Daoy (cell line): ENCODE results near the gene KRTAP10-5. TPM values are rescaled to one million over a fixed set of nuclear protein-coding genes. Genes with fewer than 3 reads are reported as not detected.

Experiments
- DNase-seq: peaks from one replicate; pipeline ENCODE4 v3.0.0-alpha.2; 2015; ENCODE audit warnings: low read depth
- total RNA-seq: library from RNA; depleted of rRNA; stranded (reverse); fragments of >200 nt; shearing (Covaris generic); gene quantifications from 2 replicates; pipeline ENCODE4 v1.2.3, GENCODE V29; 2014

KRTAP10-5 gene
- total RNA-seq, 1 experiment from 2014 or later, result not detected

DNA sequence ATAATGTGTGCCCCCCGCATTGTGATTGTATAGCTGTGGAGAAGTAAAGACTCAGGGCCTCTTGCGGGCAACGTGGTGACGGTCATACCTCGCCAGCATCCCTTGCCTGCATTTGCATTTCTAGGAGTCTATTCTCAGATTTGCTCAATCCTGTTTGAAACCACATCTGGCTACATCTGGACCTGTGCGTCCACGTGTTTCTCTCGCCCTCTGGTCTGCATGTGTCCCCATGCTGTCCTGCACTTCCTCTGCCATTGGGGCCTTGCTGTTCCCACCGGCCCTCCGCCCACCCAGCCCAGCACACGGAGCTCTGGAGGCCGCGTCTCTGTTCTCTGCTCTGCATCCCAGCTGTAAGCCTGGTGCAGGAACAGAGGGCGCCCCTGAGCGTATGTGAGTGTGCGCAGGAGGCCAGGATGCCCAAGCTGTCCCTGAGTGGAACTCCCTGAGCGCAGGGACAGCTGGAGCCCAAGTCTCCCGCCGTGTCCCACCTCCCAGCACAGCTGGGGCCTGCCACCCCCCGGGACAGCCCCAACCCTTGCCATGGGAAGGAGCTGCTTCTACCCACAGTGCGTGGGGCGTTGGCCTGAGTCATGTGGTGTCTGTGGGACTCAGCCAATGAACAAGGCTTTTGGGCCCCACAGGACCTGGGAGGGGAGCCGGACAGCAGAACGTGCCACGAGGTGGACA, 30.7 kb downstream of the KRTAP10-5 start:
- no peak for DNase-seq

DNA sequence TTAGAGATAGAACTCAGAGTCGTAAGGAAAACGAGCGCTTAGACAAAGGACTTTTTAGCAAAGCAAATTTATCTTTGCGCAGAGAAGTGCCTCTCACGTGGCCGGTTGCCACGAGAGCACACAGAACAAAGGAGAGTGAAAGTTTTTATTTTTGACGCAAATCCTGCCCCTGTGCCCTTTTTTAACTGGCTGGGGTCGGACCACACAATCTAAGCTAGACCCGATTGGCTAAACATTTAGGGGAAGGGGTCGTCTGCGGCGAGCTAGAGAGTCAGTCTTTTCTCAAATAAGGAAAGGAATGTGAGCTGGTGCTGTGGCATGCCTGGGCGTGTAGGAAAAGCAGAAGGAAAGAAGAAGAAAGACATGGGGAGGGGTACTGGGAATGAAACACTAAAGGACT, 31.5 kb downstream of the KRTAP10-5 start:
- no peak for DNase-seq

DNA sequence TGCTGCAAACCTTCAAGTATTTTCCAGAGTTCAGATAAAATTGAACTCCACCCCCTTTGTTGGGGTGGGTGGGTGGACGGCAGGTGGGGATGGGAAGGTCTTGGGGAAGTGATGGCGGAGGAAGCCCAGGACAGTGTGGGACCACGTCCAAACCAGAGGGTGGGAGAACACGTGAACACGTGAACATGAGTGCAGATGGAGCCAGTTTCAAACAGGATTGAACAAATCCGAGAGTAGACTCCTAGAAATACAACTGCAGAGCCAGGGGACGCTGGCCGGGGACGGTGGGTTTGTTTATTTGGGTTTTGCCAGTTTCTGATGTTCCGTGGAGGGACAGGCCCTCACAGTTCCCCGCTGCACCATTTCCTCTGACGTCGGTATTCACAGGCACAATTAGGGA, 32.0 kb downstream of the KRTAP10-5 start:
- DNase-seq, result no peak

DNA sequence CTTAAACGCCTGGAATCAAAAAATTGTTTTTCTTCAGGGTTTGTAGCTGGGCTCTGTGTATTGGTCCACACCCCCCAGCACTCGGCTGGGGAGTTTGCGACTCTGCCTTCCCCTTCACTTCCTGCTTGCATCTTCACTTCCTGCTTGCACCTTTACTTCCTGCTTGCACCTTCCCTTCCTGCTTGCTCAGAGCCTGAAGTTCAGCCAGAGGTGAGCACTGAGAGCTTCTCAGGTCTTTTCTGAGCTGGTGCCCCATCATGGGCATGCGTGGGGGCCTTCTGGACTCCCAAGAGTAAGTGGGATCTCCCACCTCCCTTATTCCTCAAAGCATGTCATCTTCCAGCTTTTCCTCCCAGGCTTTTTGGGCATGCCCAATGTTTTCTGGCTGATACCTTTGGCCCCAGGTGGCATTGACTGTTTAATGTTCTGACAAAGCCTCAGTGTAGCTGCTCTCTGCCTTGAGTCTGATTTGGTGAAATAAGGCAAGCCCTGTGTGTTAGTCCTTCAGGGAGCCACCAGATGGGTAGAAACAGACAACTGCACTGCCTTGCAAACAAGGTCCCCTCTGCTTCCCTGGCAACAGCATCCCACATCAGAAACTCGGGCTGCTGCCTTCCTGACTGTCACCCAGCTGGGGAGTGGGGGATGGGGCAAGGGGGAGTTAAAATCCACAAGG, 32.6 kb downstream of the KRTAP10-5 start:
- DNase-seq, result no peak

DNA sequence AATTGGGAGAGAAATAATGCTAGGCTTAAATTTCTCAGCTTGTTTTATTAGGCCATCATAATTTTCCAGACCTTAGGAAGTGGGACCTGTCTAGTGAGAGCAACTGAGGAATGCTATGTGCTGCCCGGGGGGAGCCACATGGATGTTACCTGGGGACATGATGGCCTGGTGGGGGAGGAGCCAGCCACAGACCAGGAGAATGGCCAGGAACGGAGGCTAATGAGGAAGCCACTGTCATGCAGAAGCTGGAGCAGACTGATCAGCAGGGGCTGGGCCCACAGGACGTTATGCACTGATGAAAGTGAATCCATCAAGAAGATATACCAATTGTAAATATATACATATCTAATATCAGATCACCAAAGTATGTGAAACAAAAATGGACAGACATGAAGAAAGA, 35.8 kb downstream of the KRTAP10-5 start:
- no peak for DNase-seq

DNA sequence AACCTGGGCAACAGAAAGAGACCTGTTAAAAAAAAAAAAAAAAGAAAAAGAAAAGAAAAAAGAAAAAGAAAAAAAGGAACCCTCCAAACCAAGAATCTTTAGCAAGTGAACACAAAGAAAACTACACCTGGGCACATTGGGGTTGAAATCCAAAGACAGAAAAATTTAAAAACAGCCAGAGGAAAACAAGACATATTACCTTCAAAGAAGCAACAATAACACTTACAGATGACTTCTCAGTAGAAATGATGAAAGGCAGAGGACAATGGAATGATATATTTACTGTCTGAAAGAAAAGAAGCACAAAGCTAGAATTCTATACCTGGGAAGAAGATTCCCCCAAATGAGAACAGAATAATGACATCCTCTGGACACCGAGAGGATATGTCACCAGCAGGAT, 37.7 kb downstream of the KRTAP10-5 start:
- no peak for DNase-seq

DNA sequence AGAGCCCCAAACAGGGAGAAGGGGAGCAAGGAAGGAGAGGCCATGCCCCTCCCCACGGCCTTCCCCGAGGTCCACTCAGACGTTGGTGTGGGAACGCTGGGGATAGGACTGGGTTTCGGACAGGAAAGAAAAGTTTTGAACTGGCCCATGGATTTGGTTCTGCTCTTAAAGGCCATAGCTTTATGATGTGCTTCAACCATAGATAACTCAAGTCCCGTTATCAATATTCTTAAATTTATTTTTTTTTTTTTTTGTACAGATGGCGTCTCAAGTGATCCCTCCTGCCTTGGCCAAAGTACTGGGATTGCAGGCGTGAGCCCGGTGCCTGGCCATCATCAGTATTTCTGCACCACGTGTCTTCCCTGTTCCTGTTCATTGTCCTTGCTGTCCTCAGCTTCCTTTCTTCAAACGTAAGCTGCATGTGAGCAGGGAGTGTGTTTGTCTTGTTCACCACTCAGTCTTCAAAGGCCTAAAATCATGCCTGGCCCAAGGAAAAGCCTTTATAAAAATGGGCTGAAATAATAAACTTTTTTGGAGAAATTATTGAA, 39.6 kb downstream of the KRTAP10-5 start:
- DNase-seq, result no peak

DNA sequence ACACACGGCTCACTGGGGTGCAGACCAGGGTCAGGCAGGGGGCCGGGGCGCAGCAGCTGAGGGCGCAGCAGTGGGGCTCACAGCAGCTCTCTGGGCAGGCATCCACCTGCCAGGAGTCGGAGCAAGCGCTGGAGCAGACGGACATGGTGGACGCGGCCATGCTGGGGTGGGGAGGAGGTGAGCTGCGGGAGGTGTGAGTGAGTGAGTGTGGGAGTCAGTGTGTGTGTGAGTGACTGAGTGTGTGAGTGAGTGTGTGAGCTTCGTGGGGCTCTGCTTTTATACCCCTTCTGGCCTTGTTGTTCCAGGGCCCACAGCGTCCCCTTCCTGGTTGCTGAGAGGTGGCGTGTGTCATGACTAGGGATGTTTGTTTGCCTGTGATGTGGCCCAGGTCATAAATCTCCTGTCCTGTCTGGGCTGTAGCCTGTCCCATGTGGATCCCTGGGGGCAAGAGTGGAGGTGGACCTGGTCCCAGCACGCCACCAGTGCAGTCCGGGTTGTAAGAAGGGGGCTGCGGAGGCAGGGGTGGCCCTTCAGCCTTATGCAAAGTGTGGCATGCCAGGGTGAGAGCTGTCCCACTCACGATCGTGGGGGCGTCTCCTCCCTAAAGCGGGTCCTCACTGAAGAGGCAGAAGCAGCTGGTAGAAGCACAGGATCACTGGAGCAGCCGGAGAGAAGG, 40.3 kb downstream of the KRTAP10-5 start, which contains the start of gene KRTAP10-1:
KRTAP10-1 (minus strand) TSS at position 205 of the 676 bp plus-strand sequence; CDS start at position 160, 45 bp downstream.
- DNase-seq, result peak; percentile 3

DNA sequence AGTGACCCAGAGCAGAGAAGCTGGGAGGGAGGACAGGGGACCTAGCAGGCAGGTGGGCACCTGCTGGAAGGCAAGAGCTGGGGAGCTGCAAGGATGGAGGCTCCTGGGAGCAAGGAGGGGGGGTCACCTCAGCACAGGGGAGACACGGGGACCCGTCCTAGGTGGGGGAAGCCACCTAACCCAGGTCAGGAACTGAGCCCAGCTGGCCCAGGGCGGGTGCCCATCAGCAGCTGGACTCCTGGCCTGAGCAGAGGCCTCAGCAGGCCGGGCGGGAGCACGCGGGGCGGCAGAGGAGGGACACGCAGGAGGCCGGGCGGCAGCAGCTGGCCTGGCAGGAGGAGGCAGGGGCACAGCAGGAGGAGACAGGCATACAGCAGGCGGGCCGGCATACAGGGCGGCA, 41.4 kb downstream of the KRTAP10-5 start:
- peak; percentile 2 for DNase-seq

DNA sequence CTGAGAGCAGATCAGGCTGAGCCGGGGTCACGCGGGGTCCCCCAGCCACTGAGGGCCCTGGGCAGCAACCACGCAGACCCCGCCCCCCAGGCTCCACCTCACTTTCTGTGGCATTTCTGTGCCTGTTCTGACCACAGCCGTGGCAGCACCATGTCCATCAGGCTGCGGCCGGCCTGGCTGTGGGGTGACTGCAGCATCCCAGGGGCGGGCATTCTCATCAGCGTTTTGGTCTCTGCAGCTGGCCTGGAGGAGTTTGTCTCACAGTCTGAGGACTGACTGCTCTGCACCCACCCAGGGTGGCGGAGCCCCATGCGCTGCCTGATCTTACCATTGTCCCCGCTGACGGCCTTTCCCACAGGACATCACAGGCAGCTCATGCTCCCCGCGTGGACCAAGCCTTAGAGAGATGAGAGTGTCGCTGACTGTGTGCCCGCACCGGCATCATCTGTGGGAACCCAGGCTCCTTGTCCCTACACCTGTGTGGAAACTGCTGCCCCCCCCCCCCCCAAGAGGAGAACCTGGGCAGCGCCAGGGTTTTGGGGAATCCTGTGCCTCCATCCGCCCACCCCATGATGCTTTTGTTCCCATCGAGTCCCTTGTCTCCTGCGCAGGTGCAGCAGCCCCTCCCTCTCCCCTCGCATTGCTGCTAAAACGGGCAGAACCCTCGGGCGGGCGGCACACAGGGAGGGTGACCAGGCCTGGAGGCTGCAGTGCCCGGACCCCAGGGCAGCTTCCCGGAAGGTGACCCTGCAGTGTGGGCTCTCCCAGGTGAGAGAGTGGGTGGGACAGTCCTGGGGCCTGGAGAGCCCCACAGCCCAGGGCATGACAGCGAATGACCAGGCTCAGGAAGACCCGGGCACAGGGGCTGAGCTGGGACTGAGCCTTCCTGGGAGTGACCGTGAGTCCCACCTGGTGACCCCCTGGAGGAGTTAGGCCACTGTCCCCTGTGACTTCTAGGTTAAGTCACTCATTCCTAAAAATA, 42.2 kb downstream of the KRTAP10-5 start:
- DNase-seq, result peak; percentile 1

DNA sequence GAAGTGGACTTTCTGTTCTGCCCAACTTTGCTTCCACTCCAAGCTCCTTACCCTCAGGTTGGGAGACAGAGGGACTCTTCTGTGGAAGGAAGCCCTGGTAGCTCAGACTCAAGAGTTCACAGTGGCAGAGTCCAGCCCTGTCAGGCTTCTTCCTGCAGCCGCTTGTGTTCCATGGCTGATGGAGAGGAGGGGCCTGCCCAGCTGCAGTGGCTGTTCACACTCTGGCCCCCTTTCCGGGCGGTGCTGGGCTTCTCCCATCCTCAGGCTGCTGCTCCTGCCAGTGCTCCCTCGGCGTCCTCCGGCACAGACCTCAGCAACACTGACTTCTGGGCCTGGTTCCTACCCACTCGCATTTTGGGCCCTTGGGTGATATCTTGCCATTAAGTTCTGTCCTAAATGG, 44.4 kb downstream of the KRTAP10-5 start:
- DNase-seq, result no peak

DNA sequence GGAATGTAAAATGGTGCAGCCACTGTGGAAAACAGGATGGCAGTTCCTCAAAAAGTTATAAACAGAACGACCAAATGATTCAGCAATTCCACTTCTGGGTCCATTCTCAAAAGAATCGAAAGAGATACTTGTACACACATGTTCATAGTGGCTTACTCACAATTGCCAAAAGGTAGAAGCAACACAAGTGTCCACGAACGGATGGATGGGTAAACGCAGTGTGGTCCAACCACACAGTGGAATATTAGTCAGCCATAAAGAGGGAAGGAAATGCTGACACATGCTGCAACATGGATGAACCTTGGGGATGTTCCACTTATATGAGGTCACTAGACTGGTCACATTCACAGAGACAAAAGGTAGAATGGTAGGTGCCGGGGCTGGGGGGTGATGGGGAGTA, 45.7 kb downstream of the KRTAP10-5 start:
- DNase-seq, result no peak

DNA sequence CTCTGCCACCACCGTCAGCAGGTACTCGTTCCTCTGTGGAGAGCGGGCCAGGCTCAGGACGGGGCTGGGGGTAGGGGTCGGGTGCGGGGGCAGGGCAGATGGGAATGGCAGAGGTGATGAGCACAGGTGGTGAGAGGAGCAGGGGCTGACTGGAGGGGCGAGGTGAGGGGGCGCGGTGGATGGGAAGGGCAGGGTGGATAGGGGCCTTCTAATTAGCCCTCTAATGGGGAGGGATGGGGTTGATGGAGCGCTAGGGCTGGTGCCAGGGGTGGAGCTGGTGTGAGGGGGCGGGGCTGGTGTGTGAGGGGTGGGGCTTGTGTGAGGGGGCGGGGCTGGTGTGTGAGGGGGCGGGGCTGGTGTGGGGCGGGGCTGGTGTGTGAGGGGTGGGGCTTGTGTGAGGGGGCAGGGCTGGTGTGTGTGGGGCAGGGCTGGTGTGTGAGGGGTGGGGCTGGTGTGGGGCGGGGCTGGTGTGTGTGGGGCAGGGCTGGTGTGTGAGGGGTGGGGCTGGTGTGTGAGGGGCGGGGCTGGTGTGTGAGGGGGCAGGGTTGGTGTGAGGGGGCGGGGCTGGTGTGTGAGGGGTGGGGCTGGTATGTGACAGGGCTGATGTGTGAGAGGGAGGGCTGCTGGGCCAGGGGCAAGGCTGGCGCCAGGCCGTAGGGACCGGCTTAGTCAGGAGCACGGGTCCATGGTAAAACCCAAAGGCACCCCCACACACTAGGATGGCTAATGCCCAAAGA, 46.3 kb downstream of the KRTAP10-5 start:
- no peak for DNase-seq

DNA sequence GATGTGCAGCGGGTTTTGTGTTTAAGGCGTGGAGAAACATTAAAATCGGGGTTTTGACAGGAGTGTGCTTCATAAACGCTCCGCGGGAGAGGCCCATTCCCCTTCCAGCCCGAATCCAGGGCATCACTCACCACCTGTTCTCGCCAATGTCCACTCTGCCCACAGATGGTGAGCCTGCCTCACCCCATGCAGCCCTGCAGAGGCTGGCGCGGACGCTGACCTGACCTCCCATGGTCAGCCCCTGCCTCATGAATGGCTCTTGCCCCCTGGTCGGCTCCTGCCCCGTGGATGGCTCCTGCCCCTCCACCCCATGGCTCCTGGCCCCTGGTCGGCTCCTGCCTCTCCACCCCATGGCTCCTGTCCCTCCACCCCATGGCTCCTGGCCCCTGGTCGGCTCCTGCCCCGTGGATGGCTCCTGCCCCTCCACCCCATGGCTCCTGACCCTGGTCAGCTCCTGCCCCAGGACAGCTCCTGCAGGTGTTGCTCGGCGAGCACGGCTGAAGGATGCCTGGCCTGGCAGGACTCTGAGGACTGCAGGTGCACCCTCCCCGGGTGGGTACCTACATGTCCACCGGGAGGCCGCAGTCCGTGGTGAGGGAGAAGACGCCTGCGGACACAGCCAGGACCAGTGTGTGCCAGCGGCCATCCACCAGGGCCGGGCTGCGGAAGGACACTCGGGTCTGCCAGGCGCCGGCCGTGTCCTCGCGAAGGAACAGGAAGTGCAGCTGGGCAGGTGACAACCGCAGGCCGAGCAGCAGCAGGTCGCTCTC, 47.1 kb downstream of the KRTAP10-5 start:
- DNase-seq, result no peak

DNA sequence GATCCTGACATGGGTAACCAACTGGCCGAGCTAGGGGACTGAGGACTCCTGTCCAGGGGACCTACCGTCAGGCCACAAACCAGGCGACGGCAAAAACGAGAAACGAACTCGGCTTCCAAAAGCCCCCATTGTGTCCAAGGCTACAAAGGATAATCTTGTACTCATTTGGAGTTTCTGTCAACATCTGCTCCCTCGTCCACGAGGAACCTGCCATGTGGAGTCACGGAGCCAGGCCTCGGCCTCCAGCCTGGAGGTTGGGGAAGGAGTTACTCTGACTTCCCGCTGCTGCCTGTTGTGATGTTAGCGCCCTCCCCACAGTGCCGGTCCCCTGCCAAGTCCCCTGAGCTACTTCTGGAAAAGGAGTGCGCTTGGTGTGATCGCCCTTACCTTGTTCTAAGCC, 47.7 kb downstream of the KRTAP10-5 start:
- DNase-seq, result no peak

DNA sequence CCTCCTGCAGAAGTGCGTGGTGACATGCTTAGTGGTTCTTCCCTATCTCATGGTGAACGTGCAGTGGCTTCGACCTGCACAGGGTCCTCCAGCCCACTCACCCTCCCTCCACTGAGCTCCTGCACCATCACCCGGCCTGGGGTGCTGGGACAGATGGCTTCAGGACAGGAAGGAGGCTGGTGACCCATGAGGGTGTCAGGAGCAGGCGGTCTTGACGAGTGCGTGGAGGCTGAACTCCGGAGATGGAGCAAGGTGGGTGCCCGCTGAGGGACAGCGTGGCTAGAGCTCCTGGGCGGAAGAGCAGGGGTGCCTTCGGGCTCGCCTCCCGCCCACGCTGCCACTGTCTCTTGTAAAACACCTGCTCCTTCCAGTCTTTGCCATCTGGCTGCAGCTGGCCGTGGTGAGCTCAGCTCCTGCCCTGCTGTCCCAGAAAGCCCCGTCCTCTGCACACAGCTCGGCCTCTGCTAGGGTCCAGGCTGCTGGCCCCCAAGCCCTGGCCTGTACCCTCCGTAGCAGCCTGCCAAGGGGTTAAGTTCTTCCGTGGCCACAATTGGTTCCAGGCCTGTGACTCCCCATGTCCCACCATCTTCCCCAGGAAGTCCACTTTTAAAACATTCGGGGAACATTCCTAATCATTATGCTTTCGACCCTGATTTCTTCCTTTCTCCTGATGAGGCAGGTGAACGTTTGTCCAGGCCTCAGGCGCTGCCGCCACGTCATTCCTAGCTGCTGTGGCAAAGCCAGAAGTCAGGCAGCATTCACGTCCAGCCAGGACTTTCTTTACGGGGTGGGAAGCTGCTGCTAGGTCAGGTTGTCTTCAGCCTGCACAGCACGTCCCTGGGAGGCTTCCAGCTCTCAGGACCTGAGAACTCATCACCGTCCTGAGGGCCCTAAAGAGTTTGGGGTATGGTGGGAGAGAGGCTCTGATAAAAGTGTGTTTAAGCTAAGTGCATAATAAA, 48.5 kb downstream of the KRTAP10-5 start:
- DNase-seq, result no peak

DNA sequence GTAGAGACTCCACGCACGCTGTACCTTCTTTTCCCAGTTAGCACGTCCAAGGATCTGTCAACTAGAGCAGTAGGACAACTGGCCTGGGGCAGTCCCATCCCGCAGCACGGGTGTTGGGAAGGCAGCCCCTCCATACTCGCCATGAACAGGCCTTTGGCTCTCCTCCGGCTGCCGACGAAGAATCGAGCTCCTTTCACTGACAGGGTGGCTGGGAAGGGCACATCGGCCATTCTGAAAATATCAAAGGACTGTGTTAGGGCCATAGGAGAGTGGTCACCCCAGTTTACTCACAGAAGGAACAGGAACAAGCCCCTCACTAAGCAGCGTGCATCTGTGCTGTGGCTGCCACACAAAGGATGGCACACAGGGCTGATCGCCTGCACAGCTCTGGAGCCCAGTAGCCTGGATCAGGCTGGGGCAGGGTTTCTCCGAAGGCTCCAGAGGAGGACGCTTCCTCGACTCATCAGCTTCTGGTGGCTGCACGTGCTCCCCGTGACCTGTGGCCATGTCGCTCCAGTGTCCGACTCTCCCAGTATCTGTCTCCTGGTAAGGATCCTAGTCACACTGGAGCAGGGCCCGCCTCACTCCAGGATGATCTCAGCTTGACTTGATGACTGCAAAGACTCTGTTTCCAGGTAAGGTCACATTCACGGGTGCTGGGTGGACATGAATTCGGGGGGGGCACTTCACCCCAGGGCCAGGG, 49.4 kb downstream of the KRTAP10-5 start:
- DNase-seq, result no peak
